Fibroblast of skin of right quadriceps (primary cell): ENCODE results near the gene FARP1.

Experiments
- DNase-seq: peaks from one replicate; pipeline ENCODE4 v3.0.0-alpha.2; 2013

The FARP1 gene

GRCh38 chr13:98474292-98474691 is 331.4 kb downstream of the FARP1 start:
- no peak for DNase-seq

GRCh38 chr13:98474761-98475160 is 331.9 kb downstream of the FARP1 start:
- no peak for DNase-seq

GRCh38 chr13:98475522-98475921 is 332.6 kb downstream of the FARP1 start:
- DNase-seq: no peak

GRCh38 chr13:98476106-98476505 is 333.2 kb downstream of the FARP1 start:
- no peak for DNase-seq

- DNase-seq: peak; percentile 89
Measured at GRCh38 chr13:98476538-98476966, 333.7 kb downstream of the FARP1 start.

GRCh38 chr13:98478189-98479129 is 335.6 kb downstream of the FARP1 start:
- no peak for DNase-seq

GRCh38 chr13:98479496-98480003 is 336.7 kb downstream of the FARP1 start:
- no peak for DNase-seq

GRCh38 chr13:98480915-98481877 is 338.3 kb downstream of the FARP1 start:
- peak; percentile 25 for DNase-seq

- peak; percentile 37 for DNase-seq
Measured at GRCh38 chr13:98482476-98483444, 339.9 kb downstream of the FARP1 start.

- DNase-seq: peak; percentile 54
Measured at GRCh38 chr13:98483601-98484288, 340.9 kb downstream of the FARP1 start.

- peak; percentile 91 for DNase-seq
Measured at GRCh38 chr13:98484289-98485219, 341.7 kb downstream of the FARP1 start.

- DNase-seq: no peak
Measured at GRCh38 chr13:98485561-98485960, 342.7 kb downstream of the FARP1 start.

GRCh38 chr13:98486412-98486811 is 343.5 kb downstream of the FARP1 start:
- DNase-seq: no peak

GRCh38 chr13:98487016-98487415 is 344.1 kb downstream of the FARP1 start:
- no peak for DNase-seq

GRCh38 chr13:98487522-98487921 is 344.6 kb downstream of the FARP1 start:
- no peak for DNase-seq

GRCh38 chr13:98488736-98489135 is 345.8 kb downstream of the FARP1 start:
- DNase-seq: no peak

- DNase-seq: no peak
Measured at GRCh38 chr13:98489446-98490194, 346.7 kb downstream of the FARP1 start.

GRCh38 chr13:98490195-98490836 is 347.4 kb downstream of the FARP1 start:
- DNase-seq: no peak

- DNase-seq: no peak
Measured at GRCh38 chr13:98490866-98491265, 348.0 kb downstream of the FARP1 start.
